HEK293 (cell line): Measurements from ENCODE around the gene REN.

Source experiments
- KLF10 ChIP-seq: fragments of 450-650 bp; IDR thresholded peaks from 2 replicates; pipeline ENCODE4 v1.5.1; 2018; ENCODE audit warnings: missing biosample characterization, mild to moderate bottlenecking, missing genetic modification characterization
- ZEB2 ChIP-seq: fragments of 450-650 bp; formaldehyde crosslinking; IDR thresholded peaks from 2 replicates; pipeline ENCODE4 v1.5.1; 2016; ENCODE audit warnings: missing biosample characterization, missing genetic modification characterization
- ZNF114 ChIP-seq: fragments of 450-650 bp; formaldehyde crosslinking; IDR thresholded peaks from 2 replicates; pipeline ENCODE4 v1.5.0; 2017; ENCODE audit warnings: missing biosample characterization, missing genetic modification characterization
- ZNF391 ChIP-seq: fragments of 450-650 bp; formaldehyde crosslinking; IDR thresholded peaks from 2 replicates; pipeline ENCODE4 v1.5.1; 2016; ENCODE audit warnings: low read depth, missing biosample characterization, missing genetic modification characterization, borderline replicate concordance
- ZNF426 ChIP-seq: fragments of 450-650 bp; formaldehyde crosslinking; IDR thresholded peaks from 2 replicates; pipeline ENCODE4 v1.5.1; 2017; ENCODE audit warnings: missing biosample characterization, missing genetic modification characterization, mild to moderate bottlenecking, inconsistent platforms, moderate library complexity
- ZNF621 ChIP-seq: fragments of 450-650 bp; formaldehyde crosslinking; IDR thresholded peaks from 2 replicates; pipeline ENCODE4 v1.5.1; 2017; ENCODE audit warnings: missing biosample characterization, missing genetic modification characterization
- TF ChIP-seq, protein P1 (sequence below): fragments of 450-650 bp; formaldehyde crosslinking; IDR thresholded peaks from 2 replicates; pipeline ENCODE4 v1.5.1; 2016; ENCODE audit warnings: missing biosample characterization, missing genetic modification characterization
- TF ChIP-seq, protein P2 (sequence below): fragments of 450-650 bp; formaldehyde crosslinking; IDR thresholded peaks from 2 replicates; pipeline ENCODE4 v1.5.1; 2016; ENCODE audit warnings: missing biosample characterization, missing genetic modification characterization, low read depth
- TF ChIP-seq, protein P3 (sequence below): fragments of 450-650 bp; IDR thresholded peaks from 2 replicates; pipeline ENCODE4 v1.5.1; 2018; ENCODE audit warnings: missing biosample characterization, mild to moderate bottlenecking, missing genetic modification characterization
- TF ChIP-seq, protein P4 (sequence below): fragments of 450-650 bp; formaldehyde crosslinking; IDR thresholded peaks from 2 replicates; pipeline ENCODE4 v1.5.1; 2017; ENCODE audit warnings: missing biosample characterization, missing genetic modification characterization

DNA sequence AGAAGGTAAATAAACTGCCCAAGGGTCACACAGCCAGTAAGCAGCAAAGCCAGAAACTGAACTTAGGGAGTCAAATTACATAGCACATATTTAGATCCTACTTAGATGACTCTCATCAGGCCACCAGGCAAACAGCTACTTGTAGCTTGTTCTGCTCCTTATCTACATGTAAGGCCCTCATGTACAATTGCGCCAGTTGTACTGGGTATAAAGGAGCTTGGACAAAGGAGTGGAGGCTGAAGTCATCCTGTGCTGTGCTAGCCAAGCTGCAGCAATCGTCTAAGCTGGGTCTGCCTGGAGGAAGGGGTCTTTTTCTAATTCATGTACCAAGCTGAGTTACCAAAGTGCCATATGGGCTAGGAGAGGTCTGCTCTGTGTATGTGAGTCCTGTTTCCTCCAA, 27.0 kb downstream of the REN start:
- TF ChIP-seq, protein P1, sequence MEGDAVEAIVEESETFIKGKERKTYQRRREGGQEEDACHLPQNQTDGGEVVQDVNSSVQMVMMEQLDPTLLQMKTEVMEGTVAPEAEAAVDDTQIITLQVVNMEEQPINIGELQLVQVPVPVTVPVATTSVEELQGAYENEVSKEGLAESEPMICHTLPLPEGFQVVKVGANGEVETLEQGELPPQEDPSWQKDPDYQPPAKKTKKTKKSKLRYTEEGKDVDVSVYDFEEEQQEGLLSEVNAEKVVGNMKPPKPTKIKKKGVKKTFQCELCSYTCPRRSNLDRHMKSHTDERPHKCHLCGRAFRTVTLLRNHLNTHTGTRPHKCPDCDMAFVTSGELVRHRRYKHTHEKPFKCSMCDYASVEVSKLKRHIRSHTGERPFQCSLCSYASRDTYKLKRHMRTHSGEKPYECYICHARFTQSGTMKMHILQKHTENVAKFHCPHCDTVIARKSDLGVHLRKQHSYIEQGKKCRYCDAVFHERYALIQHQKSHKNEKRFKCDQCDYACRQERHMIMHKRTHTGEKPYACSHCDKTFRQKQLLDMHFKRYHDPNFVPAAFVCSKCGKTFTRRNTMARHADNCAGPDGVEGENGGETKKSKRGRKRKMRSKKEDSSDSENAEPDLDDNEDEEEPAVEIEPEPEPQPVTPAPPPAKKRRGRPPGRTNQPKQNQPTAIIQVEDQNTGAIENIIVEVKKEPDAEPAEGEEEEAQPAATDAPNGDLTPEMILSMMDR (tag by site-specific recombination): no peak
- TF ChIP-seq, protein P2, sequence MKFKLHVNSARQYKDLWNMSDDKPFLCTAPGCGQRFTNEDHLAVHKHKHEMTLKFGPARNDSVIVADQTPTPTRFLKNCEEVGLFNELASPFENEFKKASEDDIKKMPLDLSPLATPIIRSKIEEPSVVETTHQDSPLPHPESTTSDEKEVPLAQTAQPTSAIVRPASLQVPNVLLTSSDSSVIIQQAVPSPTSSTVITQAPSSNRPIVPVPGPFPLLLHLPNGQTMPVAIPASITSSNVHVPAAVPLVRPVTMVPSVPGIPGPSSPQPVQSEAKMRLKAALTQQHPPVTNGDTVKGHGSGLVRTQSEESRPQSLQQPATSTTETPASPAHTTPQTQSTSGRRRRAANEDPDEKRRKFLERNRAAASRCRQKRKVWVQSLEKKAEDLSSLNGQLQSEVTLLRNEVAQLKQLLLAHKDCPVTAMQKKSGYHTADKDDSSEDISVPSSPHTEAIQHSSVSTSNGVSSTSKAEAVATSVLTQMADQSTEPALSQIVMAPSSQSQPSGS (tag by site-specific recombination): no peak
- TF ChIP-seq KLF10: no peak
- TF ChIP-seq, protein P3, sequence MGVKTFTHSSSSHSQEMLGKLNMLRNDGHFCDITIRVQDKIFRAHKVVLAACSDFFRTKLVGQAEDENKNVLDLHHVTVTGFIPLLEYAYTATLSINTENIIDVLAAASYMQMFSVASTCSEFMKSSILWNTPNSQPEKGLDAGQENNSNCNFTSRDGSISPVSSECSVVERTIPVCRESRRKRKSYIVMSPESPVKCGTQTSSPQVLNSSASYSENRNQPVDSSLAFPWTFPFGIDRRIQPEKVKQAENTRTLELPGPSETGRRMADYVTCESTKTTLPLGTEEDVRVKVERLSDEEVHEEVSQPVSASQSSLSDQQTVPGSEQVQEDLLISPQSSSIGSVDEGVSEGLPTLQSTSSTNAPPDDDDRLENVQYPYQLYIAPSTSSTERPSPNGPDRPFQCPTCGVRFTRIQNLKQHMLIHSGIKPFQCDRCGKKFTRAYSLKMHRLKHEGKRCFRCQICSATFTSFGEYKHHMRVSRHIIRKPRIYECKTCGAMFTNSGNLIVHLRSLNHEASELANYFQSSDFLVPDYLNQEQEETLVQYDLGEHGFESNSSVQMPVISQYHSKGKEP: no peak
- TF ChIP-seq ZNF621 (tag by site-specific recombination): no peak
- no peak for TF ChIP-seq ZNF426 (tag by site-specific recombination)
- TF ChIP-seq ZEB2 (tag by site-specific recombination): no peak
- no peak for TF ChIP-seq ZNF114 (tag by site-specific recombination)
- TF ChIP-seq, protein P4, sequence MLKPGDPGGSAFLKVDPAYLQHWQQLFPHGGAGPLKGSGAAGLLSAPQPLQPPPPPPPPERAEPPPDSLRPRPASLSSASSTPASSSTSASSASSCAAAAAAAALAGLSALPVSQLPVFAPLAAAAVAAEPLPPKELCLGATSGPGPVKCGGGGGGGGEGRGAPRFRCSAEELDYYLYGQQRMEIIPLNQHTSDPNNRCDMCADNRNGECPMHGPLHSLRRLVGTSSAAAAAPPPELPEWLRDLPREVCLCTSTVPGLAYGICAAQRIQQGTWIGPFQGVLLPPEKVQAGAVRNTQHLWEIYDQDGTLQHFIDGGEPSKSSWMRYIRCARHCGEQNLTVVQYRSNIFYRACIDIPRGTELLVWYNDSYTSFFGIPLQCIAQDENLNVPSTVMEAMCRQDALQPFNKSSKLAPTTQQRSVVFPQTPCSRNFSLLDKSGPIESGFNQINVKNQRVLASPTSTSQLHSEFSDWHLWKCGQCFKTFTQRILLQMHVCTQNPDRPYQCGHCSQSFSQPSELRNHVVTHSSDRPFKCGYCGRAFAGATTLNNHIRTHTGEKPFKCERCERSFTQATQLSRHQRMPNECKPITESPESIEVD: no peak
- TF ChIP-seq ZNF391 (tag by site-specific recombination): no peak
